ENCODE measurements around the gene RREB1. TPM values are rescaled to one million over a fixed set of nuclear protein-coding genes. Genes with fewer than 3 reads are reported as not detected.

RREB1 gene
- total and polyA plus RNA-seq, 12 donors: 3.0 to 47.1 (median 36.1) TPM

DNA sequence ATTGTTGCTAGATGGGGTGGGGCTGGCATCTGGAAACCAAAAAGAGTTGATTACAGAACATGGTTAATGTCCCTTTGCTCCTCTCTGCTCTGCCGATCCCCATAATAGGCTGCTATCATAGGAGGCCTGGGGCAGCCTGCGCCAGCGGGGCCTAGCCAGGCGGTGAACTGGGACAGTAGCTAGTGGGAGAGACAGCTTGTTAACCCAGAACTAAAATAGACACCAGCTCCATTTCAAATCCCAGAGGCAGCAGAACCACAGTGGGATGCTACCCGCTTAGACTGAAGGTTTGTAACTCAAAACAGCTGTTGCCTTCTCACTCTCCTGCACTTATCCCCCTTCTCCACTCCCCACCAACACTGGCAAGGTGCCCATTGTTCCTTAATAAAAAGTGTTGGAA, 106.7 kb downstream of the RREB1 start:
- H3K36me3 ChIP-seq: peaks cover 0 to 93% (median 44%) of the 10 kb centered on the region in 9 donors
- intact Hi-C loops (cut with DNase I): loop anchor here in 2 of 10 donors (10.0 kb wide), 2 partner anchors 100 to 290 kb away; no protein-coding TSS in a partner anchor
- peaks cover 9 to 59% (median 44%) of the 10 kb centered on the region in 9 donors for H3K4me1 ChIP-seq
- 81 to 86% methylated on average over 5 of the region's 5 CpGs for WGBS, 2 donors
- ATAC-seq (peak in 6 of 8 donors; percentile 36 to 70 (median 52)), DNase-seq (no peak)
- no peaks in the 10 kb centered on the region for H3K27me3 ChIP-seq
- peak overlapping the region in 9 of 10 donors; percentile 15 to 82 (median 54) for H3K27ac ChIP-seq
- no peaks in the 10 kb centered on the region for H3K9me3 ChIP-seq
- H3K4me3 ChIP-seq: no peak overlapping the region
- TF ChIP-seq, protein P1, sequence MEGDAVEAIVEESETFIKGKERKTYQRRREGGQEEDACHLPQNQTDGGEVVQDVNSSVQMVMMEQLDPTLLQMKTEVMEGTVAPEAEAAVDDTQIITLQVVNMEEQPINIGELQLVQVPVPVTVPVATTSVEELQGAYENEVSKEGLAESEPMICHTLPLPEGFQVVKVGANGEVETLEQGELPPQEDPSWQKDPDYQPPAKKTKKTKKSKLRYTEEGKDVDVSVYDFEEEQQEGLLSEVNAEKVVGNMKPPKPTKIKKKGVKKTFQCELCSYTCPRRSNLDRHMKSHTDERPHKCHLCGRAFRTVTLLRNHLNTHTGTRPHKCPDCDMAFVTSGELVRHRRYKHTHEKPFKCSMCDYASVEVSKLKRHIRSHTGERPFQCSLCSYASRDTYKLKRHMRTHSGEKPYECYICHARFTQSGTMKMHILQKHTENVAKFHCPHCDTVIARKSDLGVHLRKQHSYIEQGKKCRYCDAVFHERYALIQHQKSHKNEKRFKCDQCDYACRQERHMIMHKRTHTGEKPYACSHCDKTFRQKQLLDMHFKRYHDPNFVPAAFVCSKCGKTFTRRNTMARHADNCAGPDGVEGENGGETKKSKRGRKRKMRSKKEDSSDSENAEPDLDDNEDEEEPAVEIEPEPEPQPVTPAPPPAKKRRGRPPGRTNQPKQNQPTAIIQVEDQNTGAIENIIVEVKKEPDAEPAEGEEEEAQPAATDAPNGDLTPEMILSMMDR (IDR thresholded peaks at IDR 0.05): no peak

DNA sequence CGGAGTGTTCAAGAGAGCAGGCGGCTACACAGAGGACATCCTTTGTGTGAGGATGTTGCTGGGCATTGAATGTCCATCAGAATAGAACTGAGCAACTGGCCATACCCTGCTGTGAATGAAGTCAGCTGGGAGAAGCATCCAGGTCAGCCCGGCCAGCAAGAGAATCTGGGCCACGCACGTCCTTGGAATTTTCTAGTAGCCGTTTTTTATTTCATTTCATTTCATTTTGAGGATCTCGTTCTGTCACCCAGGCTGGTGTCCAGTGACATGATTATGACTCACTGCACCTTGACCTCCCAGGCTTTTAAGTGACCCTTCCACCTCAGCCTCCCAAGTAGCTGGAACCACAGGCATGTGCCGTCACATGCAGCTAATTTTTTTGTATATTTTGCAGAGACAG, 107.4 kb downstream of the RREB1 start:
- peaks cover 12 to 66% (median 50%) of the 10 kb centered on the region in 9 donors for H3K4me1 ChIP-seq
- no peaks in the 10 kb centered on the region for H3K27me3 ChIP-seq
- intact Hi-C loops (cut with DNase I): loop anchor here in 2 of 10 donors (10.0 kb wide), 2 partner anchors 100 to 290 kb away; no protein-coding TSS in a partner anchor
- TF ChIP-seq, protein P1 (IDR thresholded peaks at IDR 0.05): no peak
- peak overlapping the region in 6 of 10 donors; percentile 4 to 82 (median 56) for H3K27ac ChIP-seq
- DNase-seq (no peak), ATAC-seq (no peak)
- H3K36me3 ChIP-seq: peaks cover 0 to 86% (median 44%) of the 10 kb centered on the region in 9 donors
- H3K9me3 ChIP-seq: no peaks in the 10 kb centered on the region
- WGBS, 2 donors: 74 to 87% methylated on average over 8 of the region's 8 CpGs
- H3K4me3 ChIP-seq: no peak overlapping the region

DNA sequence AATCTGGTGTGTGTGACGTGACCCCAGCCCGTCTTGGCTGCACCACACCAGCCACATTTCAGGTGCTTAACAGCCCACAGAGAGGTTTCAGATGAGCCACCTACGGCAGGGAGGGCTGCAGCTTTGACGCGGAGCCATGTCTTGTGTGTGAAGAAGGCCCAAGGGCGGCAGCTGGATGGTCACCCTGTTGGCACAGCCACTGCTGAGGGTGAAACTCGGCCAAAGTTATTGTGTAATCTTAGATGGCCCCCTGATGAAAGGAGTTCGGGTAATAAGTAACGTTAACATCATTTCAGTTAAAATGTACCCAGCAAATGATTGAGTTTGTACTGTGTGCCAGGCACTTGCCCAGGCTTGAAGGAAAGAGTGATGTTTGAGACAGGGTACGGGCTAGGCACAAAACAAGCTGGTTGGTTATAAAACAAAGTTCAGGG, 108.1 kb downstream of the RREB1 start:
- intact Hi-C loops (cut with DNase I): loop anchor here in 2 of 10 donors (10.0 kb wide), 2 partner anchors 101 to 291 kb away; no protein-coding TSS in a partner anchor
- ATAC-seq (no peak), DNase-seq (no peak)
- no peaks in the 10 kb centered on the region for H3K27me3 ChIP-seq
- TF ChIP-seq, protein P1 (IDR thresholded peaks at IDR 0.05): no peak
- H3K4me1 ChIP-seq: peaks cover 16 to 72% (median 57%) of the 10 kb centered on the region in 9 donors
- 86 to 89% methylated on average over 10 of the region's 10 CpGs for WGBS, 2 donors
- peak overlapping the region in 4 of 10 donors; percentile 67 to 82 (median 75) for H3K27ac ChIP-seq
- H3K9me3 ChIP-seq: no peaks in the 10 kb centered on the region
- H3K4me3 ChIP-seq: no peak overlapping the region
- H3K36me3 ChIP-seq: peaks cover 0 to 80% (median 41%) of the 10 kb centered on the region in 9 donors

DNA sequence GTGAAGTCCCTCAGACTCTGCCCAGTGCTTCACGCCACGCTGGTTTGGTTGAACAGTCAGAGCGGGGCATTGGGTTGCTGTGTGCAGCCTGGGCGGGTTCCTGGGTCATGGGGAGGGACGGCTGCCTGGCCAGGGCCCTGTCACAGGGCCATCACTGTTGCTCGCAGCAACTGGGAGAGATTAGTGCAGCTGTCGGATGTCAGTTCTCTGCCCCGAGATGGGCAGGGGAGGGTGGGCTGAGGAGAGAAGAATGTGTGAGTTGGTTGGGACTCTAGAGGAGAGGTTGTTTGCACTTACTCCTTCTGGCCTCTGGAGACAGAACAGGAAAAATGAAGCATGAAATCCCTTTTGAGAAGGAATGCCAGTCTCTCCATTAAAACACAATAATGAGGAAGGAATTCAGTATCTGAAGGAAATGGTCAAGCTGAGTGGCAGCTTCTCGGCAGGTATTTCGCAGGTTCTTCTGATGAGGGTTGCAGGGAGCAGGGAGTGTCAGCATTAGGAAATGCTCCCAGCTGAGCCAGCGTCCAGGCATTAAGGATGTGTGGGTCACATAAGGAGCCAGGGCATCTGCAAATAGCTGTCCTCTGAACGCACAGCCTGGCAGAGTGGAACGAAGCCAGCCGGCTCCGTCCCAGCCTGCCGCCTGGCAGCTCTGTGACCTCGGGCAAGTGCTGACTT, 109.3 kb downstream of the RREB1 start:
- WGBS, 2 donors: 45 to 60% methylated on average over 17 of the region's 17 CpGs
- Histone ChIP-seq H3K36me3 (peaks cover 0 to 77% (median 31%) of the 10 kb centered on the region in 9 donors), H3K9me3 (no peaks in the 10 kb centered on the region), H3K27ac (peak overlapping the region in 9 of 10 donors; percentile 17 to 82 (median 71)), H3K4me3 (no peak overlapping the region), H3K27me3 (no peaks in the 10 kb centered on the region), H3K4me1 (peaks cover 22 to 85% (median 68%) of the 10 kb centered on the region in 9 donors)
- peak; percentile 53 to 57 for DNase-seq
- ATAC-seq: peak; percentile 51 to 84 (median 75)
- TF ChIP-seq, protein P1 (IDR thresholded peaks at IDR 0.05): no peak
- intact Hi-C loops (cut with DNase I): loop anchor here in 2 of 10 donors (10.0 kb wide), 2 partner anchors 102 to 292 kb away; no protein-coding TSS in a partner anchor

Data from heart right ventricle (tissue), 16 donors.